ENCODE measurements around the gene EIF2AK3. TPM values are rescaled to one million over a fixed set of nuclear protein-coding genes. Genes with fewer than 3 reads are reported as not detected.

The EIF2AK3 gene
- polyA plus RNA-seq, 1 donor from 2014 or later: 23.2 TPM

DNA sequence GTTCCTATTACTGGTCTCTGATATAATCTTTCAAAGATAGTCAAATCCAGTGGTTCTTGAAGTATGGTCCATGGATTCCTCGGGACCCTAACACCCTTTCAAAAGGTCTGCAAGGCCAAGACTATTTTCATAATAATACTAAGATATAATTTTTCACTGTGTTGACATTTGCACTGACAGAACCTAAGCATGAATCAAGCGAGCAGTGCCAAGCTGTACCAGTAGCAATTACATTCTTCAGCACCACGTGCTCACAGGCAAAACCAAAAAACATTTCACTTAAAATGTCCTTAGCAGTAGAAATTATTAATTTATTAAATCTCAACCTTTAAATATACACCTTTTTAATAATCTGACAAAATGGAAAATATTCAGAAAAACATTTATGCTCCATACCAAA, 59.1 kb downstream of the EIF2AK3 start:
- Histone ChIP-seq H4K20me1 (ENCODE audit: insufficient read depth) (no peaks in the 10 kb centered on the region), H3K4me3 (ENCODE audit: low read length) (no peak overlapping the region), H3K9me2 (ENCODE audit: insufficient read depth, low read length) (no peaks in the 10 kb centered on the region), H3F3A (ENCODE audit: insufficient read depth, low read length, poor library complexity, severe bottlenecking) (no peaks in the 10 kb centered on the region), H3K27me3 (ENCODE audit: insufficient read depth, low read depth, low read length) (no peaks in the 10 kb centered on the region), H3K4me2 (ENCODE audit: low read length) (no peak overlapping the region), H3K27ac (ENCODE audit: low read length) (no peak overlapping the region), H2AFZ (ENCODE audit: low read depth, low read length) (no peak overlapping the region), H3K79me2 (replicated peaks; ENCODE audit: insufficient read depth, low read length) (no peaks in the 10 kb centered on the region), H3K36me3 (ENCODE audit: insufficient read depth, low read length) (peaks cover 5% of the 10 kb centered on the region), H3K9me3 (ENCODE audit: low read length) (no peaks in the 10 kb centered on the region), H3K9ac (ENCODE audit: low read length) (no peak overlapping the region)
- TF ChIP-seq, protein P1, sequence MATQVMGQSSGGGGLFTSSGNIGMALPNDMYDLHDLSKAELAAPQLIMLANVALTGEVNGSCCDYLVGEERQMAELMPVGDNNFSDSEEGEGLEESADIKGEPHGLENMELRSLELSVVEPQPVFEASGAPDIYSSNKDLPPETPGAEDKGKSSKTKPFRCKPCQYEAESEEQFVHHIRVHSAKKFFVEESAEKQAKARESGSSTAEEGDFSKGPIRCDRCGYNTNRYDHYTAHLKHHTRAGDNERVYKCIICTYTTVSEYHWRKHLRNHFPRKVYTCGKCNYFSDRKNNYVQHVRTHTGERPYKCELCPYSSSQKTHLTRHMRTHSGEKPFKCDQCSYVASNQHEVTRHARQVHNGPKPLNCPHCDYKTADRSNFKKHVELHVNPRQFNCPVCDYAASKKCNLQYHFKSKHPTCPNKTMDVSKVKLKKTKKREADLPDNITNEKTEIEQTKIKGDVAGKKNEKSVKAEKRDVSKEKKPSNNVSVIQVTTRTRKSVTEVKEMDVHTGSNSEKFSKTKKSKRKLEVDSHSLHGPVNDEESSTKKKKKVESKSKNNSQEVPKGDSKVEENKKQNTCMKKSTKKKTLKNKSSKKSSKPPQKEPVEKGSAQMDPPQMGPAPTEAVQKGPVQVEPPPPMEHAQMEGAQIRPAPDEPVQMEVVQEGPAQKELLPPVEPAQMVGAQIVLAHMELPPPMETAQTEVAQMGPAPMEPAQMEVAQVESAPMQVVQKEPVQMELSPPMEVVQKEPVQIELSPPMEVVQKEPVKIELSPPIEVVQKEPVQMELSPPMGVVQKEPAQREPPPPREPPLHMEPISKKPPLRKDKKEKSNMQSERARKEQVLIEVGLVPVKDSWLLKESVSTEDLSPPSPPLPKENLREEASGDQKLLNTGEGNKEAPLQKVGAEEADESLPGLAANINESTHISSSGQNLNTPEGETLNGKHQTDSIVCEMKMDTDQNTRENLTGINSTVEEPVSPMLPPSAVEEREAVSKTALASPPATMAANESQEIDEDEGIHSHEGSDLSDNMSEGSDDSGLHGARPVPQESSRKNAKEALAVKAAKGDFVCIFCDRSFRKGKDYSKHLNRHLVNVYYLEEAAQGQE (IDR thresholded peaks at IDR 0.05; ENCODE audit: borderline replicate concordance): no peak
- TF ChIP-seq EP300 (conservative IDR thresholded peaks at IDR 0.05; ENCODE audit: poor library complexity, severe bottlenecking) (no peak), MXI1 (conservative IDR thresholded peaks at IDR 0.05; ENCODE audit: poor library complexity, severe bottlenecking) (no peak), CTCF (IDR thresholded peaks at IDR 0.05; ENCODE audit: poor library complexity, severe bottlenecking) (no peak), TAF1 (IDR thresholded peaks at IDR 0.05; ENCODE audit: low read depth) (no peak), EZH2 (IDR thresholded peaks at IDR 0.05; ENCODE audit: borderline replicate concordance, insufficient read depth, low read length, poor library complexity, severe bottlenecking) (no peak), SMC3 (conservative IDR thresholded peaks at IDR 0.05; ENCODE audit: poor library complexity) (no peak), POLR2AphosphoS5 (IDR thresholded peaks at IDR 0.05) (no peak)

DNA sequence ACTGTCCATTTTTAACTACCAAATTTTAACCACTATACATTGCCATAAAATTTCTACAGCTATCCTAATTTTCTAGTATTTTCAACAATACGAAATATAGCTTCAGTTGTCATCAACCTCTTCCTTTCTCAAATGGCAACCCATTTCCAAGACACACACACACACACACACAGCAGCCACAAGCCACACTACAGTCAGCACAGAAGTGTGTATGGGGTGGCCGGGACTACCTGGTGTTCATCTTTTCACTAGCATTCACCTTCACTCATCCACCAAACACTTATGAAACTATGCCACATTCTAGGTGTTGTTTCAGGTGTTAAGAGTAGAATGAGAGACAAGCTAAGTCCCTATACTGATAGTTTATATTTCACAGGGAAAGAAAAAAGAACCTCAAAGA, 62.9 kb downstream of the EIF2AK3 start:
- Histone ChIP-seq H3K36me3 (ENCODE audit: insufficient read depth, low read length) (no peaks in the 10 kb centered on the region), H3K9me3 (ENCODE audit: low read length) (no peaks in the 10 kb centered on the region), H3K4me3 (ENCODE audit: low read length) (no peak overlapping the region), H3K79me2 (replicated peaks; ENCODE audit: insufficient read depth, low read length) (no peaks in the 10 kb centered on the region), H2AFZ (ENCODE audit: low read depth, low read length) (no peak overlapping the region), H4K20me1 (ENCODE audit: insufficient read depth) (no peaks in the 10 kb centered on the region), H3F3A (ENCODE audit: insufficient read depth, low read length, poor library complexity, severe bottlenecking) (no peaks in the 10 kb centered on the region), H3K9me2 (ENCODE audit: insufficient read depth, low read length) (no peaks in the 10 kb centered on the region), H3K27me3 (ENCODE audit: insufficient read depth, low read depth, low read length) (no peaks in the 10 kb centered on the region), H3K27ac (ENCODE audit: low read length) (no peak overlapping the region), H3K4me2 (ENCODE audit: low read length) (no peak overlapping the region), H3K9ac (ENCODE audit: low read length) (no peak overlapping the region)
- TF ChIP-seq, protein P1 (IDR thresholded peaks at IDR 0.05; ENCODE audit: borderline replicate concordance): no peak
- no peak for TF ChIP-seq EP300 (conservative IDR thresholded peaks at IDR 0.05; ENCODE audit: poor library complexity, severe bottlenecking)
- no peak for TF ChIP-seq SMC3 (conservative IDR thresholded peaks at IDR 0.05; ENCODE audit: poor library complexity)
- no peak for TF ChIP-seq RAD21 (conservative IDR thresholded peaks at IDR 0.05)
- no peak for TF ChIP-seq EZH2 (IDR thresholded peaks at IDR 0.05; ENCODE audit: borderline replicate concordance, insufficient read depth, low read length, poor library complexity, severe bottlenecking)
- no peak for TF ChIP-seq TAF1 (IDR thresholded peaks at IDR 0.05; ENCODE audit: low read depth)
- TF ChIP-seq POLR2AphosphoS5 (IDR thresholded peaks at IDR 0.05): no peak
- no peak for TF ChIP-seq MXI1 (conservative IDR thresholded peaks at IDR 0.05; ENCODE audit: poor library complexity, severe bottlenecking)
- TF ChIP-seq CTCF (IDR thresholded peaks at IDR 0.05; ENCODE audit: poor library complexity, severe bottlenecking): no peak

Measured in neural cell (in vitro differentiated cells).